ELR (cell line): ENCODE measurements around the gene CTAGE8.
"Not testable (repeated sequence)": the region's sequence is repeated elsewhere in the genome, so short reads cannot be mapped to it uniquely, and the experiment has no call there.

Experiments
- DNase-seq: peaks from one replicate; pipeline ENCODE4 v3.0.0-alpha.2; 2015; ENCODE audit warnings: low read depth

The CTAGE8 gene

GRCh38 chr7:144255471-144255897 is 13.6 kb downstream of the CTAGE8 start:
- no peak for DNase-seq

GRCh38 chr7:144252307-144252706 is 16.8 kb downstream of the CTAGE8 start:
- DNase-seq: not testable (repeated sequence)

- not testable (repeated sequence) for DNase-seq
Observed at GRCh38 chr7:144247674-144248330, 21.3 kb downstream of the CTAGE8 start.

GRCh38 chr7:144246967-144247366 is 22.1 kb downstream of the CTAGE8 start:
- not testable (repeated sequence) for DNase-seq

DNA sequence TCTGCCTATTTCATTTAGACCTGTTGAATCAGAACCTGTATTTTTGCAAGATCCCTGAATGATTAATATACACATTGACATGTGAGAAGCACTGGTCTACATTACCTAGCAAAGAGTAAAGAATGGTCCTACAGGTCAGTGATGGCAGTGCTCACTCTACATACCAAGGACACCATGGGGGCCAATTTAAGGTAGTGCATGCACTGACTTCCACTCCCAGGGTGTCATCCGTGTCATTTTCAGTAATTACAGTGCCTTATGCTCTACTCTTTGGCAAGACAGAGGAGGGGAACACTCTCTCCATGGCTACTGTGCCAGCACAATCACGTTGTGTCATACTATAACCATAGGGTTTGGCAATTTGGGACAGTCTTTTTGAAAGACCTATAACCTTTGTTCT is 23.7 kb downstream of the CTAGE8 start:
- DNase-seq: not testable (repeated sequence)

DNA sequence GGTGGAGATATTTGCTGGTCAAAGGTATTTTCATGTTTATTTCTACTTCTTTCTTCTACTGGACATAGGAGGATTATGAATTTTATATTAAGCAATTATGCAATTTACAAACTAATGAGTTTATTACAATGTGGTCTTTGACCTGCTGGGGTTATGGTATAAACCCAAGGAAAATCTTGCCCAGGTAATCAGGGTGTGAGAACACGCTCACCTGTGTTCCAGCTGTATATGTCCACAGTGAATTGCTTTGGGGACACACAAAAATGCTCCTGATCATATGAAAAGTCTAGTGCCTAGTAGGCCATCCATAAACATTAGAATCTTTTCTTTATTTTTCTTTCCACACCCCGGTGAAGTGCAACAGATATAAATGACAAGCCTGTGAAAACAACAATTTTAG is 29.7 kb downstream of the CTAGE8 start, which contains the start of gene OR2A42:
Gene OR2A42, minus strand, starts transcription at position 241 of the 400 bp plus-strand sequence. CDS start 6,762 bp downstream, outside the sequence.
- DNase-seq: not testable (repeated sequence)

- not testable (repeated sequence) for DNase-seq
Observed at GRCh38 chr7:144238530-144239082, 30.5 kb downstream of the CTAGE8 start.

DNA sequence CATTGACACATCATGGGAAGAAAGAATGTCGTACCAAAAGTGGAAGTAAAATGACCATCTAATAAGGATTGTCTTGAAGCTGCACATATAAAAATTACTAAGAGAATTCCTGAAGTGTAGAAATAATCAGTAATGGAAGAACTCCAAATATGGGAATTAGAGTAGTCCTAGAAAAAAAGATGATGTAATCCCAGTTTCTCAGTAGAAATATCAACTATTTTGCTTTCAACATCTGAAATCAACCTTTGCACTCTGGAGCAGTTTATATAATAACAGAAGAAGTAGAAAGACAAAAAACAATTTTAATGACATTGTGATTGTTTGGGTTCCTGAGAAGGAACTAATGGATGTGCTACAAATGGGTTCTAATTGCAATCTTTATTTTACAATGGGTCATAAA is 36.0 kb downstream of the CTAGE8 start:
- DNase-seq: not testable (repeated sequence)

GRCh38 chr7:144231027-144231426 is 38.1 kb downstream of the CTAGE8 start:
- not testable (repeated sequence) for DNase-seq

DNA sequence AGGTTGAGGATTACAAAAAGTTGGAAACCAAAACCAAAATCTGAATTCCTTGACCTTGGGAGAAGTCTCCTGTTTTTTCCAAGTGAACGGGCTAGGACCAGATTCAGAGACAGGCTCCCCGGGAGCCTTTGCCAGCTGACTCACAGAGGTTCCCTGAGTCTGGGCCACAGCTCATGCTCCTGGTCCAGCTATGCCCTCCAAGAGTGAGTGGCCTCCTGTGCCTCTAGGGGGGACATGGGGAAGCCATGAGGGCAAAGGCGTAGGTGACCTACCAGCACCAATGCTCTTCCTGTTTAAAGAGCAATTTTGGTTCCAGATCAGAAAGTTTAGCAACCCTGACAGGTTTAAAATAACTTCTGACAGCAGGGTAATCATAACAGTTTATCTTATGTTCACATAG is 40.3 kb downstream of the CTAGE8 start:
- DNase-seq: not testable (repeated sequence)

GRCh38 chr7:144226866-144227265 is 42.2 kb downstream of the CTAGE8 start:
- DNase-seq: not testable (repeated sequence)

DNA sequence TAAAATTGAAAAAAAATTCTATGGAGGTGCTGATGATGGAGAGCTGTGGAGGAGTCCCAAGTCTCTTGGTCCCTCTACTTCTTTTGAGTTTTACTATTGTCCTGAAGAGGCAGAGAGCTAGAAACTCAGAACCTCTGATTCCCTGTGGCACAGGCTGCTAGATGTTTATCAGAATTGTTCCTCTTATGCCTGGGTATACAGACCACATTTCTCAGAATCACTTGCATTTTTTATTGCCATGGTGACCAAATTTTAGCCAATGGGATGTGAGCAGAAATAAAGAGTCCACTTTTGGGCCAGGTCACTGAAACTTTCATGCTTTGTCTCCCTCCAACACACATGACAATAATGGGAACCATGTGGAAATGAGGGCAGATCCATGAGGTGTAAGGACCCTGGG is 45.4 kb downstream of the CTAGE8 start:
- DNase-seq: not testable (repeated sequence)

GRCh38 chr7:144220531-144220930 is 48.6 kb downstream of the CTAGE8 start:
- DNase-seq: not testable (repeated sequence)

- DNase-seq: not testable (repeated sequence)
Observed at GRCh38 chr7:144219149-144219548, 49.9 kb downstream of the CTAGE8 start.

GRCh38 chr7:144218581-144218980 is 50.5 kb downstream of the CTAGE8 start:
- not testable (repeated sequence) for DNase-seq

DNA sequence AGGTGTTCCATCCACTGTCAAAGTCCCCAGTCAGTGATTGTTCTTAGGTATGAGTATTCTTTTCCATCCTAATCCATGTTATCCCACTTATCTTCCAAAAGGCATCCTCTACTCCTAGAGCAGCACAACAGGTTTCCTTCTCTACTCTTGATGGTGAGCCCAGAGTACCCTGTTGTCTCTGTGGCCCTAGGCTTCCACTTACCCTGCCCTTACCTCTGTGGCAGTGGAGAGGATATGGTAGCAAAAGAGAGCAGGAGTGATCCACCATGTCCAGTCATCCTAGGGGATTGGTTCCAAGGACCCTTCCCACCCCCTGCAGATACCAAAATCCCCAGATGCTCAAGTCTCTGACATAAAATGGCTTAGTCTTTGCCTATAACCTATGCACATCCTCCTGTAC is 51.9 kb downstream of the CTAGE8 start:
- not testable (repeated sequence) for DNase-seq
